ENCODE data around the gene DTX4. TPM values are rescaled to one million over a fixed set of nuclear protein-coding genes. Genes with fewer than 3 reads are reported as not detected.

Gene DTX4
- total RNA-seq, 1 donor from 2014 or later: 43.7 TPM

DNA sequence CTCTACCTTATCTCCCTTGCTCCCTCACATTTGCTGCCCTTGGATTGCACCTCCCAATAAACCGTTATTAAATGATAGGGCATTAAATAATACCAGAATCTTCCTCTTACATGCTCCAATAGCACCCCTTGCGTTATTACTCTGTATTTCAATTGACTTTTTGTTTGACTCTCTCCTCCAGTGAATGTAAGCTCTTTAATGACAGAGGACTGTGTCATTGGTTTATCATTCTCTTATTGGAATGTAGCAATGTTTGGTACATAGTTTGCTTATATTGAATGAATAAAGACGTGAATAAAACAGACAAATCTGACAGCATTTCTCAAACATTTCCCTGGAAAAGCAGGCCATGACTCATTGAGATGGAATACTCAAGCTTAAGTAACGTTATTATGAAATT lies 49.5 kb downstream of the DTX4 start:
- no peak for DNase-seq

DNA sequence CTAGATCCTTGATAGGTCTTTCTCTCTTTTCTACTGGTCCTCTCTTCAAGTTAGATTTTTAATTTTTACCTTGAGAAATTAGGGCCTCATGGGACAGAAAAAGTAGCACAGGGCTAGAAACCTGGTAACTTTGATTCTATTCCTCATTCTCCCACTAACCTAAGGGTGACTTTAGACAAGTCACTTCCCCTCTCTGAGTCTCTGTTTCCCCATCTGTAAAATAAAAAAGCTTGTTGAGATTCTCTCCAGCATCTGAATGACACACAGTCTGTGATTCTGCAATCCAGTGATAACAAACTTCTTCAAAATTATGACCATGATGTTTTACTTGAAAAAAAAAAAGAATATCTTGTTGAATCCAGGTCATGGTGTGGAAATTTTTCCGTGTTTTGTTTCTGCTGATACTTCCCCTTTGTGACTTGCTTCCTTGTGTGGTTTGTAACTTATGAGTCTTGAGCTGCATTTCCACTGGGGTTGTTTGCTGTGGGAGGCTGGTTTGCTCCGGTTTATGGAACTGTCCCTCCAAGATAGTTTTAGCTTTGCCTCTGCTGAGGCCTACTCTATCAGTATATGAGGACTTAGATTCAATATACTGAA lies 50.6 kb downstream of the DTX4 start:
- DNase-seq: no peak

DNA sequence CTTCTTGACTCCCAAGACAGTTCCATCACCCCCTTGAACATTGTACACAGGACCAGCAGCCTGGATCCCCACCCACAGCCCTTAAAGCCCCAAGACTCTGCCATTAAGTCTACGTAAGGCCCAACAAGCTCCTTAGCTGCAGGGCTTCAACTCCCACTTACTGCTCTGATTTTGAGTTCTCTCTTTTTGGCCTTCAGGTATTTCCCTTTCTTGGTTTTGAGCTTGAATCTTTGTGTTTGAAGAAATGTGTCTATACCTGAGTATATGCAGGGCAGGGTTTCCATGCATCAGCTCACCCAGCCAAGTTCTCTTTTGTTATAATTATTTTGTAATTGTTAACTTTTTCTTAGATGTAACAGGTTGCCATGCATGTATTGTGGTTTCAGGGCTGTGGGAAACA lies 51.2 kb downstream of the DTX4 start:
- no peak for DNase-seq

DNA sequence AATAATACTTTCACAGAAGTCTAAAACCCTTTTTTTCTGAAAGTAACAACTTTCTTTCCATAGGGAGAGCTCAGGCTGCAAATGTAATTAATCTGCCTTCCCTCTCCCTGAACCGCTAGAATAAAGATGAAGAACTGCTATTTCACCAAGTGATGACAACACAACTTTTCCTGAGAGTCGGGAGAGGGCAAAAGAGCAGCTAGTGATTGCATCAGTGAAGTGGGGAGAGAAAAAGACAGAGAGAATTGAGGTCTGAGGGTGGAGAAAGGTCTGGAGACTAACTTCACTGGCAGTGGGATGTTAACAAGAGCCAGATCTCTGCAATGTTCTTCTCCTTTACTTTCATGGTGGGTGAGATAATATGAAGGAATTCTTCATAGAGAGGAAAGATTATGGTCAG lies 51.7 kb downstream of the DTX4 start:
- no peak for DNase-seq

DNA sequence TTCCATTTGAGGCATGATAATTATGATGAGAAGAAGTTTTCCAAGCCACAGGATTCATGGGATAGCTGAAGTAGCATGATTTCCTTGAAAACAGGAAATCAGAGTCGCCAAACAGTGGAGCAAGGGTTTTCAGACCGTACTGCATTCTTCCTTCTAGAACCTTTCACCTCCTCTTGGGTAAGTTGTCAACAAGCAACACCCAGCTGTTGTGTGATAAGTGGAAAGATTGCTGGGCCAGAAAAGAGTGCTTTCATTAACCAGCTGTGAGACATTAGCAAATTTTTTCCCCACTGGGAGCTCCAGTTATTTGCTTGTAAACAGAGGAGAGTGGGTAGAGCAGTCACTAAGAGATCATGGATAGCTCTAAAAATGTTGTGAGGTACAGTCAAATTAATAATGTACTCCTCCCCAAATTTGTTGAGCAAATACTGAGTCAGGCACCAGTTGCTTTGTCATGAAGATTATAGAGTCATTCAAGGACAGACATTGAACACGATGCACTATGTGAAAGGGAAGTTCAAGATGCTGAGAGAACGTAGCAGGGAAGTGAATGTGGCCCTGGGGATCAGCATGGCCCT lies 52.5 kb downstream of the DTX4 start:
- DNase-seq: no peak

DNA sequence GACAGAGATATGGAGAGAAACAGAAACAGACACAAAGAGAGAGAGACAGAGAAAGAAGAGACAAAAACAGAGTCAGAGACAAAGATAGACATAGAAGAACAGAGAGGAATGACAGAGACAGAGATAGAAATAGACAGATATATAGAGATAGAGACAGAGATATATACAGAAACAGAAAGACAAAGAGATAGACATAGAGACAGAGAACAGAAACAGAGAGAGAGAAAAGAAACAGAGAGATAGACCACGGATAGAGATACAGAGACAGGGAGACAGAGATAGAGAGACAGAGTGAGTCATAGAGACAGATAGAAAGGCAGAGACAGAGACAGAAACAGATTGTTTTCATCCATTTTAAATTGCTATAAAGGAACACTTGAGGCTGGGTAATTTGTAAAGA lies 53.1 kb downstream of the DTX4 start:
- DNase-seq: no peak

DNA sequence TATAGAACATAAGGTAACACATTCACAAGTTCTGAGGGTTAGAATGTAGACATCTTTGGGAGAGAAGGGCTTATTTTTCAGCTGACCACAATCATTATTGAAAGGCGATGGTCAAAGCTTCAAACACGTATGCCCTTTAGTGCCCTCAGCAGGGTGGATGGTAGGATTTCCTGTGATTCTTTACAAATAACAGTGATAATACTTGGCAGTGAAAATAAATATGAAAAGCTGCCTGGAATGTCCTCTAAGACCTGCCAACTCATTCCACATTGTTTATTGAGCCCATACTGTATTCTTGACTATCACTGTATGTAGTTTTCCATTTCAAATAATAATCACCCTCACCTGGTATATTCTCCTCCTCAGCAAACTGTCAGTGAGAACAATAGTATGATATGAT lies 54.5 kb downstream of the DTX4 start:
- DNase-seq: no peak

DNA sequence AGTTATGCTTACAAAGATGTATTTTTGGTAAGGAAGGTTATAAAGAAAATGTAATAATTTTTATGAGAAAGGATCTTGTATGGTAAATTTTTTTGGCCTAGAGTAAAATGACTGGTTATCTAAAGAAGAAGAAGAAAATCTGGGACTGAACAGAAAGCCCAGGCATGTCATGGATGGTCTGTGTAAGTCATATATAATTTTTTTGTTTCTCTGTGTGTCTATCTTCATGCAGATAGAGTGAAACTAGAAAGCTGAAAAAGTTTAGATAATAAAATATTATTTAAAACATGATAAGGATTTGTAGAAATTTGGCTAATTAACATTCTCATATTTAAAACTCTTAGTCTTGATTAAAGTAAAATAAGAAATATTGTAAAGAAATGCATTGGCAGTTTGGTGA lies 68.4 kb downstream of the DTX4 start:
- no peak for DNase-seq

DNA sequence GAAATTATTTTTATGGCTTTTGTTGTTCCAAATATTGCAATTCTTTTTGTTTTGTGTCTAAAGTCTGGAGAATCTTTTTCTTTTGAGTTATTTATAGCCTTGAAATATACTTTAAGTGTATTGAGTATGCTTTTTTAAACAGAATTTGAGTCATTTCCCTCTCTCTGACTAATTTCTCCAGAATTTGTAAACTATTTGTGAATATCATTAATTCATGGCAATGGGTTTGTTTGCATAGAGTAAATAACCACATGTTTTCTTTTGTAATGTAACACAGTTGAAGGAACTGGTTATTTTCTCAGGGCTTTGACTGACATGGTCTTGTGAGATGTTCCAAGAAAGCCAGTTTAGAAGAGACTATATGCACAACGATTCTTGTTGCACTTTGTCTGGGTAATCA lies 71.7 kb downstream of the DTX4 start:
- DNase-seq: no peak

DNA sequence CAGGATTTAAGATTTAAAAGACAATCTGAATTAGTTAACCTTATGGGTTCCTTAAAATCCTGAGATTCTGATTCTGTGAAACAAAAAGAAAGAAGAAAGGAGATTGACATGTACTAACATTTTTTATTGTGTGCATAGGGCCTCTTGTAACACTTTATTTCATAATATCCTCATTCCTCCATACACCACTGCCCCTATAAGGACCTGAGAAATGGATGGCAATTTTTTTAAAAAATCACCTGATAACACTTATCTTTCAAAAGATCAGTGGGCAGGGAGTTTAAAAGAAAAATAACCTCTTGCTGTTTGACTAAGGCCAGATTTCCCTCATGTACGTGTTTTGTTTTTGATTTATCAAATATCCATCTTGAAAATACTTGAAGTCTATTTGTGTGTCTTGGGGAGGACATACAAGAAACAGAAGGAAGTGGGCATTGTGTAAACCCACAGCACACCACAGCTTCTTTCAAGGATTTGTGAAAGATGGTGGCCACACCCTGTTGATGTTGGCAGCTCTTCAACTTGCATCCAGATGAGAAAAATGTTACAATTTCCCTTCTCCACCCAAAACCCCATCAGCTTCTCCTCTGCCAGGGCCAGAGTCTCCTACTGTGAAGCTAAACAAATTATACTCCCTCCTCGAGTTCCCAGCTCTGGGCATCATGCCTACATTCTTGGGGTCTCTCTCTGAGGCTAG lies 75.7 kb downstream of the DTX4 start:
- no peak for DNase-seq

DNA sequence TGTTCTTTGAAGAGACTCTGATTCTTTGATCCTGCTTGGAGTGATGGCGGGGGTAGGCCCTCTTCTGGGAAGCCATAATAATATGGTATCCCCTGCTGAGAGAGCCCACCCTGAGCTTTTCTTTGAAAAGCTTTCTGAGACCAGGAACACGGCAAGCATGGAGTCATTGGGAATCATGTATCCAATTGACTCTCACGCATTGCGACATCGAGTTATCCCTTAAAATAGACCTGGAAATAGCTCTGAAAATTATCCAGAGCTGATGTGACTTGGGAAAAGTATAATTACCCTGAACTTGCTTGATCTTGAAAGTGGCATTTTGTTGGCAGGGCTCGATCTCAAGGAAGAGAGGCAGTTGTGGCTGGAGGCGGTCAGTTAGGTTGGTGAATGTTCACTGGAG lies 77.6 kb downstream of the DTX4 start:
- DNase-seq: no peak

DNA sequence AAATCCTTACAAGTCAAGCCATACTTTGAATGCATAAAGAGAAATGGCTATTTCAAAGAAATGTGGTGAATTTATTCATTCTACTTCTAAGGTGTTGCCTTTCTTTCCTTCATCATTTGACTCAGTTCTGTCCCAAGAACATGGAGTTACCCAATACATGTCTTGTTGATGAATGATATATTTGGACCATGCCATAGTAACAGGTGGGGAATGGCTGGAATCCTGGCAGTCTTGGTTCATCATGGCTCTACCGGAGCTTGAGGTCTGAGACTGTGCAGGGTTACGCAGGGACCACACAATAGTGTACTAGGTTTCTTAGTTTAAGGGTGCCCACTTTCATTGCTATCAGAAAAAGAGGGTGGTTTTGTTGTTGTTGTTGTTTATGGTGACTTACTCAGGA lies 81.1 kb downstream of the DTX4 start:
- DNase-seq: no peak

DNA sequence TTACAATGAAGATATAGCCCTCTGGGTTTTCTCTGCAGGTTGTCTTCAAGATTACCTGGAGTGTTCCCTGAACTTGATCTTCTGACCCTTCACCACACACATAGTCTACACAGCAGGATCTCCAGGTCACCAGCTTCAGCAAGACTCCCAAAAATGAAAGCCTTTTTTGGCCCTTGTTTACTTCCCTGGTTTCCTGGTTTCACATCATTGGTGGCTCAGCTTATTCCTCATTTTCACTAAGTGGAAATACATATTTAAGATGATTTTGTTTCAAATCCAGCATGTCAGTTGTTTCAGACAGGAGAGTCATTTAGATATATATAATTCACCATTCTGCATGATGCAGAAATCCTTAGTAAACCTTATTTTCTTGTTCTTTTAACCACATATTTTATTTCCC lies 82.4 kb downstream of the DTX4 start:
- DNase-seq: no peak

DNA sequence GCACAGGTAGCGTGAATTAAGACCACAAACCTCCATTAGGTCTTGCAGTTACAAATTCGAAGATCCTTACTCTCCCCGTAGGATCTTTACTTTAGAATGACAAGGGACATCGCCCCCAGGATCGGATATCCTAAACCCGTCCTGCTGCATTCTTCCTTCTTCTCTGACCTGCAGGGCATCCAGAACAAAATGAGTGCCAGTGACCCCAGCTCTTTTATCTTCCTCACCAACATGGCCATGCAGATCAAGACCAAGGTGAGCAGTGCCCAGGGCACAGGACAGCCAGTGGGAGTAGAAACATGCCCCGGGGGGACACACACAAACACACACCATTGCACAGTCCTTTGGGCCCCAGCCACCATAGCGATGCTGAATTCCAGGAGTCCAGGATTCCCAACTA lies 83.3 kb downstream of the DTX4 start:
- no peak for DNase-seq

Small RNA genes within 50 kb of the gene (small RNA-seq; reads per million reads assigned to genes)
- gene RN7SL42P: not detected

Other genes starting within 250 kb of the DTX4 start
- 0.78 TPM for gene GLYATL1, start 232.6 kb upstream of the DTX4 start, total RNA-seq
- gene GLYATL1B, start 85.8 kb upstream of the DTX4 start, total RNA-seq: not detected
- 3.9 TPM for gene FAM111B, start 64.9 kb upstream of the DTX4 start, total RNA-seq
- gene FAM111A, start 29.3 kb upstream of the DTX4 start, total RNA-seq: 10.5 TPM
- gene MPEG1, start 40.8 kb downstream of the DTX4 start, total RNA-seq: 2.8 TPM
- gene OR5AN1, start 186.8 kb downstream of the DTX4 start, total RNA-seq: not detected